Muscle of back (tissue), 11 donors: ENCODE data around the gene DENND5A. TPM values are rescaled to one million over a fixed set of nuclear protein-coding genes. Genes with fewer than 3 reads are reported as not detected.
A peak's percentile ranks its signal among the peaks of the same experiment; 100 is the strongest.
"Not testable (repeated sequence)": the region's sequence is repeated elsewhere in the genome, so short reads cannot be mapped to it uniquely, and the experiment has no call there.

Experiments used
- DNase-seq, 3 donors: peaks; one replicate each; pipeline versions ENCODE4 v3.0.0 to v3.0.0-alpha.2; 2013
- polyA plus RNA-seq, 10 donors: library from polyadenylated mRNA; unstranded; fragments of 120-200 nt; gene quantifications; one replicate each; pipeline ENCODE4 v1.2.1, GENCODE V29; 2013; ENCODE audit not compliant: insufficient read length in 10 of 10

Gene DENND5A
- polyA plus RNA-seq, 10 donors: 63.7 to 89.4 (median 72.1) TPM

- DNase-seq: no peak
These were observed 165.5 kb downstream of the DENND5A start for GRCh38 chr11:9099617-9100016.

GRCh38 chr11:9098455-9098854 is 166.7 kb downstream of the DENND5A start:
- DNase-seq: not testable (repeated sequence)

DNA sequence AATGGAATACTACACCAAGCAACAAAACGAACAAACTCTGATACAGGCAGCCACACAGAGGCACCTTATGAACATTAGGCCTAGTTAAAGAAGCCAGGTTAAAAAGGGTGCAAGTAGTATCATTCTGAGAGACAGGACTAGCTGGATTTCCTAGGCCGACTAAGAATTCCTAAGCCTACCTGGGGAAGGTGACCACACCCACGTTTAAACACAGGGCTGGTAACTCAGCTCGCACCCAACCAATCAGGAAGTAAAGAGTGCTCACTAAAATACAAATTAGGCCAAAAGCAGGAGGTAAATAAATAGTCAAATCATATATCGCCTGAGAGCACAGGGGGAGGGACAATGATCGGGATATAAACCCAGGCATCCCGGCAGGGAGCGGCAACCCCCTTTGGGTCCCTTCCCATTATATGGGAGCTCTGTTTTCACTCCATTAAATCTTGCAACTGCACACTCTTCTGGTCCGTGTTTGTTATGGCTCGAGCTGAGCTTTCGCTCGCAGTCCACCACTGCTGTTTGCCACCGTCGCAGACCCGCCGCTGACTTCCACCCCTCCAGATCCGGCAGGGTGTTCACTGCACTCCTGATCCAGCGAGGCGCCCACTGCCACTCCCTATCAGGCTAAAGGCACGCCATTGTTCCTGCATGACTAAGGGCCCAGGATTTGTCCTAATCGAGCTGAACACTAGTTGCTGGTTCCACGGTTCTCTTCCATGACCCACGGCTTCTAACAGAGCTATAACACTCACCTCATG is 167.8 kb downstream of the DENND5A start:
- not testable (repeated sequence) for DNase-seq

- DNase-seq: no peak
These were observed 168.7 kb downstream of the DENND5A start for GRCh38 chr11:9096427-9096826.

DNA sequence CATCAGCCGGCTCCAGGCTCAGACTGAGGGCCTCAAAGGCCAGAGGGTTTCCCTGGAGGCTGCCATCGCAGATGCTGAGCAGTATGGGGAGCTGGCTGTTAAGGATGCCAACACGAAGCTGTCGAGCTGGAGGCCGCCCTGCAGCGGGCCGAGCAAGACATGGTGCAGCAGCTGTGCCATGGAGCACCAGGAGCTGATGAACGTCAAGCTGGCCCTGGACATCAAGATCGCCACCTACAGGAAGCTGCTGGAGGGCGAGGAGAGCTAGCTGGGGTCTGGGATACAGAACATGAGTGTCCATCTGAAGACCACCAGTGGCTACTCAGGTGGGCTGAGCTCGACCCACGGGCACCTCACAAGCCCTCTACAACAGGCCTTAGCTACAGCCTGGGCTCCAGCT is 169.7 kb downstream of the DENND5A start:
- DNase-seq: no peak

- no peak for DNase-seq
These were observed 170.7 kb downstream of the DENND5A start for GRCh38 chr11:9094420-9094819.

DNA sequence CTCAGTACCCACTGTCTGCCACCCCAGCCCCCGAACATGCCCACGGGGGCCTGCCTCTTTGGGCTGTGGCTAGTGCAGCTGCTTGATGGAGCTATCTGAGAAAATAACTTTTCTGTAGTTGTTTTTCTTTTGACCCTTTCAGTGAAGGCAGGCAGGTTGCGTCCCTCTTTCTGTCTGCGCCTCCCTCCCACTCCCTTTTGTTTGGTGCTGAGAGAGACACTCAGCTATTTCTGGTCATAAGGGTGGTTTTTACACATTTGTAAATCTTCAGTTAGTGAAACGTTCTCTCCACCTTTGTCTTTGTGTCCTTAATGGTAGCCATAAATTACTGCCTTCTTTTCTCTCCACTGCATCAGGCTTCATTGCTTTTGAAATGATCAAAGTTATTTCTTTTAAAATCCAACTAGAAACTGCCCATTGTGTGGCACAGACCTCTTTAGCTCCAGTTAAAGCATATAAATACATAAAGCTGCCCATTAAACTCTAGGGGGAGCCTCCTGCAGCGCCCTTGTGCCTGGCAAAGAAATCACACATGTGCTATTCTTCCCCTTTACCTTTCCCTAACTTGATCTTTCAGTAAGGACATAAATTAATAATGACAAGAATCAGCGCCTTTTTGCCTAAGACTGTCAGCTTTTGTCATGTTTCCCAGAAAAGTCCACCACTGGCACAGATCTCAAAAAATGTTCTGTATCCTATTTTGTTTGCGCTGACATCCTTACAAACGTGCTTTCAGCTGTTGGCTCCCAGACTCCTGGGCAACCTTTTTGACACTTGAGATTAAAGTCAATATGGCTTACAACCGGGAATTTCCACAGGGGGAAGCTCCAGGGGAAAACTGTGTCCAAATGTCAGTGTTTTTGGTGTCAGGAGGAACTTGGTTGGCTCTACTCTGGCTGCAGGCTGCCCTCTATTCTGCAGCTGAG is 172.0 kb downstream of the DENND5A start:
- DNase-seq: no peak

GRCh38 chr11:9092072-9092471 is 173.1 kb downstream of the DENND5A start:
- no peak for DNase-seq

DNA sequence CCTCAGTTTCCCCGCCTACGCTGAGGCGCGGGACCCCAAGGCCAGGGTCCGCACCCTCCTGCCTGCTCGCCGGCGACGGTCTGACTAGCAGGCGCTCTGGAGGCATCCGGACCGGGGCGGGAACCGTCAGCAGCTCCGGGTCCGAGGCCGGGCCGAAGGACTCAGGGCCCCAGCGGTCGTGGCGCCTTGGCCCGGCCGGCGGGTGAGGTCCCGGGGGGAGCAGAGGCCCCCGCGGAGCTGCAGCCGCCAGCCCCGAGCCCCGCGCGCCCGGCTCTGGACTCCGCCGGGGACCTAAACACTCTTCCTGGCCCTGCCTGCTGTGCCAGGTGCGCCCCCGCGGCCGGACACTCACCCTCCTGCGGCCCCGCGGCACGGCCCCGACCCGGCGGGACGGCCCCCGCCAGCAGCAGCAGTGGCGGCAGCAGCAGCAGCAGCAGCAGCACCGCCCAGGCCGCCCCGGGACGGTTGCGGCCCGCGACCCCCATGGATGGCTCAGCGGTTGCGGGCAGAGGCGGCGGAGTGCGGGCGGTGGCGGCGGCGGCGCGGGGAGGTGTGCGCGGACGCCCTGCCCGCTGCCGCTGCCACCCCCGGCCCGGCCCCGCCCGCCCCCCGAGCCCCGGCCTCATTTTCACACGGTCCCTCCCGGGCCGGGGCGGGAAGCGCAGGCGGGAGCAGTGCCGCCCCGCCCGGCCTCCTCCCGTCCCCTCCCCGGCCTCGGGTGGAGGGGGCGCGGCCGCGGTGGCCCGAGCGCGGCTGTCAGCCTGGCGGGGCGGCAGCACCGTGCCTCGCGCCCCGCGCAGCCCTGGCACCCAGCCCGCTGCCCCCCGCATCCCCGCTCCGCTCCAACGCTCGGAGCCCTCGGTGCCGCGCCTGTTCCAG is 173.9 kb downstream of the DENND5A start, which contains the start of gene SCUBE2:
TSS of gene SCUBE2 (minus strand) at position 556 of the 879 bp plus-strand sequence. CDS start at position 485, 71 bp downstream.
- DNase-seq: peak in 1 of 3 donors; percentile 61

DNA sequence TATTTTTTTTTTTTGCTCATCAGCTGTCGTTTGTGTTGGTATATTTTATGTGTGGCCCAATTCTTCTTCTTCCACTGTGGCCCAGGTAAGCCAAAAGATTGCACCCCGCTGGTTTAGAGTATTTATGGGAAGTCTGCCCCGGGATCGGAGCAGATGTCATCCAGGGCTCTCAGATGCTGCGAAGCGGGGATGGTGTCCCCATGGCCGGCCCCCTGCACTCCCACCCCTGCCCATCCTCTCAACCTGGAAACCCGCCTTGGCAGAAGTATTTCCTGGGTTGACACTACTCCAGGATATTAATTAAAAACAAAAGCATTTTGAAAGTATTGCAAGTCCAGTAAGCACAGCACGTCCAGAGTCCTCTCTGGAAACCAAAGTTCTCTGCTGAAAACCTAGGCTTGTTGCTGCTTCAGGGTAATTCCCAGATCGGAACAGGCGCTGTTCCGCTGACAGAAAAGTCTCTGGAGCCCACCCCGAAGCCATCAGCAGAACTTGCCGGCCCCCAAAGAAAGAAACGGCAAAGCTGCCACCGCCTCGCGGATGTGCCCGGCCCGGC is 174.6 kb downstream of the DENND5A start:
- no peak for DNase-seq

DNA sequence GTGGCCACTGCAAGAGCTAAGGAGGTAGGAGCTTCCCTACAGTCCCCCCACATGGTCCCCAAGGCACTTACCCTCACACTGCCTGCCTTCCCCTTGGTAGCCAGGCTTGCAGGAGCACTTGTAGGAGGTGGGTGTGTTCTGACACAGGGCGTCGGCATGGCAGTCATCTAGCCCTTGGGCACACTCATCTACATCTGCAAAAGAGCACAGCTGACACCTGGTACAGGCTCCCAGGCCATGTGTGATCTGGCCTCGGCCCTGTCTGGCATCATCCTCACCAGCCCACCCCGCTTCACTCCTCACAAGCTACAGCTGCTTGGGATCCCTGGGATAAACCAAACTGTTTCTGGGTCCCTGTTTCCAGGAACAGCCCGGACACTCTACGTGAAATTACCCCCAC is 175.5 kb downstream of the DENND5A start:
- DNase-seq: no peak

DNA sequence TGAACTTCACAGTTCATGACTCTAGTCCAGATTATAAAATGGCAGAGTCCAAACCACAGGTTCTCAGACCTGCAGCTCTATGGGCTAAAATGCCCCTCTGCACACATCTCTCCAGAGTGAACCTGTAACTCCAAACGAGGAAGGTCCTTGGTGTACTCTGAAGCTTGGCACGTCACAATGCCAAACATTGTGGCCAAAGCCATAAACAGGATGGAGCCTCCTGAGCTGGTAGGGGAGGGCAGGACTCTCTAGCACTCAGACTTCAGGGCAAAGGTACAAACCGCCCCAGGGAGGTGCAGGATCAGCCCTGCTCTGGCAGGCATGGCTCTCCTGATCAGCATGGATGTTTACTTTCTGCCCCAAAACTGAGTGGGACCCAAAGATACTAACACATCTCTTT is 176.1 kb downstream of the DENND5A start:
- DNase-seq: no peak

Other genes with a start within 250 kb of the DENND5A start
- gene SCUBE2, start 173.8 kb downstream of the DENND5A start, polyA plus RNA-seq: 10 to 100 TPM; 17.0 to 50.3 (median 31.6) TPM
- gene TMEM41B, start 49.2 kb upstream of the DENND5A start, polyA plus RNA-seq: 10 to 100 TPM; 10.3 to 18.9 (median 14.8) TPM
- 100 to 1,000 TPM in 4 of 10 donors, 10 to 100 TPM in 6; 75.0 to 132 (median 95.4) TPM for gene IPO7, start 119.3 kb upstream of the DENND5A start, polyA plus RNA-seq
- 10 to 100 TPM; 11.8 to 20.7 (median 15.3) TPM for gene ZNF143, start 195.7 kb upstream of the DENND5A start, polyA plus RNA-seq